ENCODE measurements around the gene EPB41.

GRCh38 chr1:29162025-29162424 is 247.7 kb downstream of the EPB41 start:
- no peak for TF ChIP-seq FOXA1 (IDR thresholded peaks at IDR 0.05)
- no peak for TF ChIP-seq CTCF (IDR thresholded peaks at IDR 0.05; ENCODE audit: low read depth, low read length, missing input control)
- no peak for TF ChIP-seq GABPA (IDR thresholded peaks at IDR 0.05 in 1 of 2, conservative IDR thresholded peaks at IDR 0.05 in 1 of 2)
- no peak for TF ChIP-seq HNF4G (IDR thresholded peaks at IDR 0.05)
- no peak for TF ChIP-seq YY1 (IDR thresholded peaks at IDR 0.05)
- TF ChIP-seq, protein P1, sequence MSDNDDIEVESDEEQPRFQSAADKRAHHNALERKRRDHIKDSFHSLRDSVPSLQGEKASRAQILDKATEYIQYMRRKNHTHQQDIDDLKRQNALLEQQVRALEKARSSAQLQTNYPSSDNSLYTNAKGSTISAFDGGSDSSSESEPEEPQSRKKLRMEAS (IDR thresholded peaks at IDR 0.05): no peak
- TF ChIP-seq EGR1 (IDR thresholded peaks at IDR 0.05; ENCODE audit: low read depth in 2 of 2): no peak
- TF ChIP-seq RXRA (IDR thresholded peaks at IDR 0.05): no peak

Measured in liver (tissue), 3 donors.